OCI-LY7 (cell line): Measurements from ENCODE around the gene PDXP. TPM values are rescaled to one million over a fixed set of nuclear protein-coding genes. Genes with fewer than 3 reads are reported as not detected.
"Not testable (repeated sequence)": the region's sequence is repeated elsewhere in the genome, so short reads cannot be mapped to it uniquely, and the experiment has no call there.

ENCODE experiments used
- BruUV-seq: library from RNA; stranded (reverse); fragments of 400-500 nt; replicated peaks from 2 replicates; lab custom pipeline; 2021; lab: Mats Ljungman, UMichigan
- CTCF ChIA-PET: fragments of 300-600 bp; sonication (Branson Sonifier 250); formaldehyde crosslinking; loops from one replicate; lab custom pipeline; 2022; ENCODE audit warnings: antibody characterized with exemption; ENCODE audit not compliant: unreplicated experiment; lab: Charles Lee
- POLR2A ChIA-PET: fragments of 300-600 bp; sonication (Branson Sonifier 250); formaldehyde crosslinking; loops from one replicate; lab custom pipeline; 2022; ENCODE audit warnings: antibody characterized with exemption; lab: Charles Lee
- DNase-seq: peaks from one replicate; pipeline ENCODE4 v3.0.0-alpha.2; 2015; ENCODE audit warnings: low spot score
- H2AFZ ChIP-seq: fragments of 200-600 bp; sonication (generic), shearing (Covaris generic); 2 replicates; pipeline ENCODE4 v1.6.1; 2014; ENCODE audit warnings: mild to moderate bottlenecking, antibody characterized with exemption, low read length, moderate library complexity
- H3K27ac ChIP-seq: fragments of 200-600 bp; sonication (generic); 2 replicates; pipeline ENCODE4 v1.5.1; 2014; ENCODE audit warnings: mixed run types, low read depth, mild to moderate bottlenecking, moderate library complexity, low read length, inconsistent platforms; ENCODE audit not compliant: poor library complexity, severe bottlenecking
- H3K36me3 ChIP-seq: fragments of 200-600 bp; sonication (generic); 2 replicates; pipeline ENCODE4 v1.6.1; 2014; ENCODE audit warnings: mild to moderate bottlenecking, antibody characterized with exemption, low read length, moderate library complexity, mixed read lengths; ENCODE audit not compliant: insufficient read depth
- H3K4me1 ChIP-seq: fragments of 200-600 bp; sonication (generic); 2 replicates; pipeline ENCODE4 v1.5.1; 2014; ENCODE audit warnings: mild to moderate bottlenecking, low read length; ENCODE audit not compliant: insufficient read depth, poor library complexity, severe bottlenecking
- H3K4me2 ChIP-seq: fragments of 200-600 bp; sonication (generic); 2 replicates; pipeline ENCODE4 v1.6.1; 2014; ENCODE audit warnings: mild to moderate bottlenecking, low read length
- H3K4me3 ChIP-seq: fragments of 200-600 bp; sonication (generic); 2 replicates; pipeline ENCODE4 v1.5.1; 2014; ENCODE audit warnings: mild to moderate bottlenecking, low read depth, low read length; ENCODE audit not compliant: poor library complexity, severe bottlenecking
- H3K79me2 ChIP-seq: fragments of 200-600 bp; sonication (generic); 2 replicates; pipeline ENCODE4 v1.6.1; 2016; ENCODE audit warnings: low read depth, mild to moderate bottlenecking, low read length, moderate library complexity, mixed read lengths; ENCODE audit not compliant: insufficient read depth
- H3K9me2 ChIP-seq: fragments of 200-600 bp; sonication (generic); 2 replicates; pipeline ENCODE4 v1.6.1; 2016; ENCODE audit warnings: mild to moderate bottlenecking, low read length, mixed read lengths; ENCODE audit not compliant: insufficient read depth
- H3K9me3 ChIP-seq: fragments of 200-600 bp; sonication (generic); 2 replicates; pipeline ENCODE4 v1.6.1; 2014; ENCODE audit warnings: mild to moderate bottlenecking, mixed run types, low read length, mixed read lengths
- H4K20me1 ChIP-seq: fragments of 200-600 bp; sonication (generic); 2 replicates; pipeline ENCODE4 v1.6.1; 2014; ENCODE audit warnings: mild to moderate bottlenecking, antibody characterized with exemption, low read length, moderate library complexity, mixed read lengths; ENCODE audit not compliant: insufficient read depth
- EZH2phosphoT487 ChIP-seq: fragments of 200-600 bp; sonication (generic); IDR thresholded peaks from 2 replicates; pipeline ENCODE4 v1.6.1; 2018; ENCODE audit warnings: low read depth, borderline replicate concordance, mild to moderate bottlenecking, mixed run types, antibody characterized with exemption, low read length, moderate library complexity, mixed read lengths
- intact Hi-C: fragments of 100-400 bp; cut with micrococcal nuclease; formaldehyde crosslinking; loops from one replicate; pipeline ENCODE4 v1.10.0; 2022; ENCODE audit not compliant: unreplicated experiment
- total RNA-seq, 2 experiments: library from RNA; depleted of rRNA in 1 of 2; stranded (reverse); fragments of >200 nt in 1 of 2; shearing (Covaris generic) in 1 of 2; gene quantifications; 2 replicates each; pipeline ENCODE4 v1.2.3, GENCODE V29; 2014 to 2022
- TF ChIP-seq, protein P1 (sequence below): fragments of 200-600 bp; sonication (generic); conservative IDR thresholded peaks from 2 replicates; pipeline ENCODE4 v1.5.1; 2014; ENCODE audit warnings: mild to moderate bottlenecking, antibody characterized with exemption, low read length, moderate library complexity, mixed read lengths

Gene PDXP
- total RNA-seq, 2 experiments from 2014 or later = 55.8 to 61.2 TPM

GRCh38 chr22:37690901-37691504, 32.5 kb downstream of the PDXP start:
- Histone ChIP-seq H3K9me2 (no peaks in the 10 kb centered on the region), H3K27ac (no peak overlapping the region), H2AFZ (no peak overlapping the region), H3K36me3 (peaks cover 69% of the 10 kb centered on the region), H3K79me2 (peaks cover 18% of the 10 kb centered on the region), H3K4me1 (peaks cover 14% of the 10 kb centered on the region), H3K4me2 (no peak overlapping the region), H3K4me3 (no peak overlapping the region), H3K9me3 (no peaks in the 10 kb centered on the region), H4K20me1 (no peaks in the 10 kb centered on the region)
- TF ChIP-seq, protein P1, sequence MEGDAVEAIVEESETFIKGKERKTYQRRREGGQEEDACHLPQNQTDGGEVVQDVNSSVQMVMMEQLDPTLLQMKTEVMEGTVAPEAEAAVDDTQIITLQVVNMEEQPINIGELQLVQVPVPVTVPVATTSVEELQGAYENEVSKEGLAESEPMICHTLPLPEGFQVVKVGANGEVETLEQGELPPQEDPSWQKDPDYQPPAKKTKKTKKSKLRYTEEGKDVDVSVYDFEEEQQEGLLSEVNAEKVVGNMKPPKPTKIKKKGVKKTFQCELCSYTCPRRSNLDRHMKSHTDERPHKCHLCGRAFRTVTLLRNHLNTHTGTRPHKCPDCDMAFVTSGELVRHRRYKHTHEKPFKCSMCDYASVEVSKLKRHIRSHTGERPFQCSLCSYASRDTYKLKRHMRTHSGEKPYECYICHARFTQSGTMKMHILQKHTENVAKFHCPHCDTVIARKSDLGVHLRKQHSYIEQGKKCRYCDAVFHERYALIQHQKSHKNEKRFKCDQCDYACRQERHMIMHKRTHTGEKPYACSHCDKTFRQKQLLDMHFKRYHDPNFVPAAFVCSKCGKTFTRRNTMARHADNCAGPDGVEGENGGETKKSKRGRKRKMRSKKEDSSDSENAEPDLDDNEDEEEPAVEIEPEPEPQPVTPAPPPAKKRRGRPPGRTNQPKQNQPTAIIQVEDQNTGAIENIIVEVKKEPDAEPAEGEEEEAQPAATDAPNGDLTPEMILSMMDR = no peak
- no peak for TF ChIP-seq EZH2phosphoT487
- DNase-seq = no peak
- intact Hi-C loops = no loop called here
- no TSS peak for BruUV-seq
- POLR2A ChIA-PET = no interaction called here
- CTCF ChIA-PET = no interaction called here

- H3K36me3 ChIP-seq = peaks cover 67% of the 10 kb centered on the region
- TF ChIP-seq, protein P1 = no peak
- no peak for TF ChIP-seq EZH2phosphoT487
- no peaks in the 10 kb centered on the region for H3K9me2 ChIP-seq
- no peaks in the 10 kb centered on the region for H3K9me3 ChIP-seq
- no peak overlapping the region for H3K4me2 ChIP-seq
- intact Hi-C loops = no loop called here
- H3K4me3 ChIP-seq = no peak overlapping the region
- peaks cover 5% of the 10 kb centered on the region; the same call in 1 of the 2 replicates for H3K79me2 ChIP-seq
- no peaks in the 10 kb centered on the region for H4K20me1 ChIP-seq
- no TSS peak for BruUV-seq
- ChIA-PET CTCF (interaction anchor here (0.9 kb wide), 1 partner anchor 15 kb away, joined by 8 read pairs; no protein-coding TSS in a partner anchor), POLR2A (no interaction called here)
- H3K27ac ChIP-seq = no peak overlapping the region
- DNase-seq = no peak
- H3K4me1 ChIP-seq = peaks cover 16% of the 10 kb centered on the region
- H2AFZ ChIP-seq = no peak overlapping the region
Observed at GRCh38 chr22:37692627-37693285, 34.2 kb downstream of the PDXP start.

DNA sequence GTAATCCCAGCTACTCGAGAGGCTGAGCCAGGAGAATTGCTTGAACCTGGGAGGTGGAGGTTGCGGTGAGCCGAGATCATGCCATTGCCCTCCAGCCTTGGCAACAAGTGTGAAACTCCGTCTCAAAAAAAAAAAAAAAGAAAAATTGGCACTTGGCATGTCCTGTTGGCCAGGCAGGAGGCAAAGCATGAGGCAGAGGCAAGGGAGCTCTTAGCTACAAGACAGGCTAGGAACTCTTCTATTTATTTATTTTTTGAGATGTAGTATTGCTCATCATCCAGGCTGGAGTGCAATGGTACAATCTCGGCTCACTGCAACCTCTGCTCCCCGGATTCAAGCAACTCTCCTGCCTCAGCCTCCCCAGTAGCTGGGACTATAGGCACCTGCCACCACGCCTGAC, 35.6 kb downstream of the PDXP start:
- intact Hi-C loops, H4K20me1 ChIP-seq, H3K27ac ChIP-seq, H3K9me3 ChIP-seq, H3K9me2 ChIP-seq, H2AFZ ChIP-seq, H3K4me3 ChIP-seq, CTCF ChIA-PET, H3K79me2 ChIP-seq, BruUV-seq, H3K4me2 ChIP-seq, DNase-seq: not testable (repeated sequence)
- Histone ChIP-seq H3K4me1 (peaks cover 15% of the 10 kb centered on the region), H3K36me3 (peaks cover 53% of the 10 kb centered on the region)
- POLR2A ChIA-PET = interaction anchor here (0.6 to 0.7 kb wide), 2 partner anchors 9 to 67 kb away, joined by 4 read pairs; no protein-coding TSS in a partner anchor

GRCh38 chr22:37696260-37696656, 37.7 kb downstream of the PDXP start:
- POLR2A ChIA-PET = interaction anchor here (0.6 to 1.2 kb wide), 2 partner anchors 11 to 13 kb away, joined by 3 to 4 read pairs; no protein-coding TSS in a partner anchor
- DNase-seq, intact Hi-C loops, H4K20me1 ChIP-seq, H3K9me3 ChIP-seq, H2AFZ ChIP-seq, H3K9me2 ChIP-seq, CTCF ChIA-PET, H3K79me2 ChIP-seq, BruUV-seq: not testable (repeated sequence)
- Histone ChIP-seq H3K4me3 (peak overlapping the region; percentile 39), H3K4me1 (peaks cover 15% of the 10 kb centered on the region), H3K27ac (peak overlapping the region; percentile 28), H3K4me2 (peak overlapping the region; percentile 62), H3K36me3 (peaks cover 36% of the 10 kb centered on the region)
